K562 (cell line): ENCODE data around the gene FAM32A. TPM values are rescaled to one million over a fixed set of nuclear protein-coding genes. Genes with fewer than 3 reads are reported as not detected.

ENCODE experiments used
- CBX3 ChIP-seq, 2 experiments: IDR thresholded peaks; 1 replicate in 1 of 2; 2 replicates in 1 of 2; pipeline ENCODE4 v1.6.1; 2012; ENCODE audit warnings: inconsistent platforms in 2 of 2, low read length in 2 of 2, borderline replicate concordance in 1 of 2, control low read depth in 1 of 2
- HDAC3 ChIP-seq: fragments of 450-650 bp; IDR thresholded peaks from 2 replicates; pipeline ENCODE4 v1.6.1; 2018; ENCODE audit warnings: borderline replicate concordance, mild to moderate bottlenecking, moderate library complexity; ENCODE audit not compliant: partially characterized antibody
- PHF8 ChIP-seq: fragments of 200-600 bp; sonication (generic); IDR thresholded peaks from 2 replicates; pipeline ENCODE4 v1.6.1; 2012; ENCODE audit warnings: mixed run types, mild to moderate bottlenecking, inconsistent platforms, low read length, moderate library complexity, borderline replicate concordance
- SP2 ChIP-seq: IDR thresholded peaks from 2 replicates; pipeline ENCODE4 v1.6.1; 2011; ENCODE audit warnings: mild to moderate bottlenecking, low read depth, low read length, moderate library complexity; ENCODE audit not compliant: poor library complexity, severe bottlenecking; ENCODE audit errors: extremely low read depth
- STAT5B ChIP-seq: fragments of 250-450 bp; sonication (Bioruptor Pico); IDR thresholded peaks from 2 replicates; pipeline ENCODE4 v1.8.0; 2021; ENCODE audit warnings: mild to moderate bottlenecking, inconsistent platforms
- YY1 ChIP-seq, 3 experiments: IDR thresholded peaks; 2 replicates each; pipeline ENCODE4 v1.6.1; 2011; ENCODE audit warnings: low read length in 2 of 3, mild to moderate bottlenecking in 2 of 3, moderate library complexity in 2 of 3, borderline replicate concordance in 1 of 3, control low read depth in 1 of 3, low read depth in 1 of 3; ENCODE audit not compliant: insufficient read depth in 3 of 3, insufficient replicate concordance in 2 of 3, control insufficient read depth in 1 of 3, insufficient read length in 1 of 3; ENCODE audit errors: extremely low read depth in 1 of 3
- ZKSCAN3 ChIP-seq: fragments of 250-450 bp; sonication (Bioruptor Pico); IDR thresholded peaks from 2 replicates; pipeline ENCODE4 v1.4.0; 2020
- ZNF311 ChIP-seq: fragments of 250-450 bp; sonication (Bioruptor Pico); IDR thresholded peaks from 2 replicates; pipeline ENCODE4 v1.4.0; 2020; ENCODE audit warnings: mild to moderate bottlenecking, moderate library complexity
- polyA plus RNA-seq, 8 experiments: library from polyadenylated mRNA; depleted of rRNA in 4 of 8; stranded (reverse) in 5 of 8; unstranded in 3 of 8; fragments of >200 nt; fragmentation: Nextera tagmentation in 2 of 8; fragmentation: Illumina TruSeq in 1 of 8; extraction: Ambion mirVana in 2 of 8; extraction: Trizol in 1 of 8; gene quantifications; 2 replicates each; pipeline versions ENCODE4 v1.2.1 to v1.2.3, GENCODE V29; 2011 to 2014; ENCODE audit warnings: inconsistent platforms in 1 of 8, missing spikeins in 1 of 8
- total RNA-seq, 7 experiments: library from RNA; depleted of rRNA in 6 of 7; stranded (reverse); fragments of >200 nt in 6 of 7; fragmentation: Illumina TruSeq in 2 of 7; extraction: Trizol in 2 of 7; gene quantifications; 2 replicates each; pipeline versions ENCODE4 v1.2.1 to v1.2.3, GENCODE V29; 2011 to 2021; ENCODE audit warnings: low replicate concordance in 1 of 7
- TF ChIP-seq, protein P1 (sequence below): IDR thresholded peaks from 3 replicates; pipeline ENCODE4 v1.6.1; 2011; ENCODE audit warnings: borderline replicate concordance, mild to moderate bottlenecking, moderate library complexity; ENCODE audit not compliant: insufficient read length; ENCODE audit errors: extremely low read depth
- TF ChIP-seq, protein P2 (sequence below): fragments of 450-650 bp; IDR thresholded peaks from 2 replicates; pipeline ENCODE4 v1.7.1; 2018; ENCODE audit warnings: mild to moderate bottlenecking, low read depth; ENCODE audit not compliant: partially characterized antibody
- TF ChIP-seq, protein P3 (sequence below): fragments of 200-800 bp; sonication (Bioruptor generic); IDR thresholded peaks from 2 replicates; pipeline ENCODE4 v1.6.1; 2017; ENCODE audit warnings: missing genetic modification characterization, missing compliant biosample characterization
- TF ChIP-seq, protein P4 (sequence below): sonication (generic); formaldehyde crosslinking; IDR thresholded peaks from 2 replicates; pipeline ENCODE4 v1.8.0; 2023; ENCODE audit warnings: missing genetic modification reagents, mild to moderate bottlenecking, borderline replicate concordance

Gene FAM32A
- total and polyA plus RNA-seq, 9 of the 15 experiments (the other 6 are each of a cell fraction or from before 2014, with no cell fraction given): 30.7 to 96.7 (median 73.7) TPM

DNA sequence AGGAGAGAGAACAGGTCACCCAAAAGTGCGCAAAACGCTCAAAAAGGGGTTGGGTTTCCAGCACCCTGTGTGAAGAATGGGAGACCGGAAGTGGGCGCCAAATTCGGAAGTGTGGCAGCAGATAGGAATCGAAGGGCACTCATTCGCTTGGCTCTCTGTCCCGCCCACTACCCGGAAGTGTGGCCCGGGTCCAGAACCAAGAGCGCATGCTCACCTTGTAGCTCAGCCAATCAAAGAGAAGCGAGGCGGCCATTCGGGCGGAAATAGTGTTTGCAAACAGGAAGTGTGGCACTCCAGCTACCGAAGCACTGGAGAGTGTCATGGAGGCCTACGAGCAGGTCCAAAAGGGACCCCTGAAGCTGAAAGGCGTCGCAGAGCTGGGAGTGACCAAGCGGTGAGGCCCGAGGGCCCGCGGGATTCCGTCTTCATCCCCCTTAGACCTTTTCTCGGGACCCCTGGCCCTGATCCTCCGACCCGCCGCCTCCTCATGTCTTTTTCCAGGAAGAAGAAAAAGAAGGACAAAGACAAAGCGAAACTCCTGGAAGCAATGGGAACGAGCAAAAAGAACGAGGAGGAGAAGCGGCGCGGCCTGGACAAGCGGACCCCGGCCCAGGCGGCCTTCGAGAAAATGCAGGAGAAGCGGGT, at the start of gene FAM32A (continued):
- TF ChIP-seq, protein P1, sequence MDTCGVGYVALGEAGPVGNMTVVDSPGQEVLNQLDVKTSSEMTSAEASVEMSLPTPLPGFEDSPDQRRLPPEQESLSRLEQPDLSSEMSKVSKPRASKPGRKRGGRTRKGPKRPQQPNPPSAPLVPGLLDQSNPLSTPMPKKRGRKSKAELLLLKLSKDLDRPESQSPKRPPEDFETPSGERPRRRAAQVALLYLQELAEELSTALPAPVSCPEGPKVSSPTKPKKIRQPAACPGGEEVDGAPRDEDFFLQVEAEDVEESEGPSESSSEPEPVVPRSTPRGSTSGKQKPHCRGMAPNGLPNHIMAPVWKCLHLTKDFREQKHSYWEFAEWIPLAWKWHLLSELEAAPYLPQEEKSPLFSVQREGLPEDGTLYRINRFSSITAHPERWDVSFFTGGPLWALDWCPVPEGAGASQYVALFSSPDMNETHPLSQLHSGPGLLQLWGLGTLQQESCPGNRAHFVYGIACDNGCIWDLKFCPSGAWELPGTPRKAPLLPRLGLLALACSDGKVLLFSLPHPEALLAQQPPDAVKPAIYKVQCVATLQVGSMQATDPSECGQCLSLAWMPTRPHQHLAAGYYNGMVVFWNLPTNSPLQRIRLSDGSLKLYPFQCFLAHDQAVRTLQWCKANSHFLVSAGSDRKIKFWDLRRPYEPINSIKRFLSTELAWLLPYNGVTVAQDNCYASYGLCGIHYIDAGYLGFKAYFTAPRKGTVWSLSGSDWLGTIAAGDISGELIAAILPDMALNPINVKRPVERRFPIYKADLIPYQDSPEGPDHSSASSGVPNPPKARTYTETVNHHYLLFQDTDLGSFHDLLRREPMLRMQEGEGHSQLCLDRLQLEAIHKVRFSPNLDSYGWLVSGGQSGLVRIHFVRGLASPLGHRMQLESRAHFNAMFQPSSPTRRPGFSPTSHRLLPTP: no peak
- TF ChIP-seq YY1 (IDR thresholded peaks at IDR 0.05; ENCODE audit: borderline replicate concordance in 1 of 3, control insufficient read depth in 1 of 3, extremely low read depth in 1 of 3, insufficient read depth in 3 of 3, insufficient read length in 1 of 3, insufficient replicate concordance in 2 of 3, low read depth in 1 of 3, low read length in 2 of 3): peak; percentile 78 to 97 (median 94)
- no peak for TF ChIP-seq ZNF311 (CRISPR knock-in tag)
- TF ChIP-seq PHF8: peak; percentile 94
- no peak for TF ChIP-seq ZKSCAN3 (CRISPR knock-in tag)
- TF ChIP-seq, protein P2, sequence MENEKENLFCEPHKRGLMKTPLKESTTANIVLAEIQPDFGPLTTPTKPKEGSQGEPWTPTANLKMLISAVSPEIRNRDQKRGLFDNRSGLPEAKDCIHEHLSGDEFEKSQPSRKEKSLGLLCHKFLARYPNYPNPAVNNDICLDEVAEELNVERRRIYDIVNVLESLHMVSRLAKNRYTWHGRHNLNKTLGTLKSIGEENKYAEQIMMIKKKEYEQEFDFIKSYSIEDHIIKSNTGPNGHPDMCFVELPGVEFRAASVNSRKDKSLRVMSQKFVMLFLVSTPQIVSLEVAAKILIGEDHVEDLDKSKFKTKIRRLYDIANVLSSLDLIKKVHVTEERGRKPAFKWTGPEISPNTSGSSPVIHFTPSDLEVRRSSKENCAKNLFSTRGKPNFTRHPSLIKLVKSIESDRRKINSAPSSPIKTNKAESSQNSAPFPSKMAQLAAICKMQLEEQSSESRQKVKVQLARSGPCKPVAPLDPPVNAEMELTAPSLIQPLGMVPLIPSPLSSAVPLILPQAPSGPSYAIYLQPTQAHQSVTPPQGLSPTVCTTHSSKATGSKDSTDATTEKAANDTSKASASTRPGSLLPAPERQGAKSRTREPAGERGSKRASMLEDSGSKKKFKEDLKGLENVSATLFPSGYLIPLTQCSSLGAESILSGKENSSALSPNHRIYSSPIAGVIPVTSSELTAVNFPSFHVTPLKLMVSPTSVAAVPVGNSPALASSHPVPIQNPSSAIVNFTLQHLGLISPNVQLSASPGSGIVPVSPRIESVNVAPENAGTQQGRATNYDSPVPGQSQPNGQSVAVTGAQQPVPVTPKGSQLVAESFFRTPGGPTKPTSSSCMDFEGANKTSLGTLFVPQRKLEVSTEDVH: peak; percentile 97
- TF ChIP-seq, protein P3, sequence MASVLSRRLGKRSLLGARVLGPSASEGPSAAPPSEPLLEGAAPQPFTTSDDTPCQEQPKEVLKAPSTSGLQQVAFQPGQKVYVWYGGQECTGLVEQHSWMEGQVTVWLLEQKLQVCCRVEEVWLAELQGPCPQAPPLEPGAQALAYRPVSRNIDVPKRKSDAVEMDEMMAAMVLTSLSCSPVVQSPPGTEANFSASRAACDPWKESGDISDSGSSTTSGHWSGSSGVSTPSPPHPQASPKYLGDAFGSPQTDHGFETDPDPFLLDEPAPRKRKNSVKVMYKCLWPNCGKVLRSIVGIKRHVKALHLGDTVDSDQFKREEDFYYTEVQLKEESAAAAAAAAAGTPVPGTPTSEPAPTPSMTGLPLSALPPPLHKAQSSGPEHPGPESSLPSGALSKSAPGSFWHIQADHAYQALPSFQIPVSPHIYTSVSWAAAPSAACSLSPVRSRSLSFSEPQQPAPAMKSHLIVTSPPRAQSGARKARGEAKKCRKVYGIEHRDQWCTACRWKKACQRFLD (CRISPR knock-in tag): no peak
- TF ChIP-seq CBX3 (IDR thresholded peaks at IDR 0.05; ENCODE audit: borderline replicate concordance in 1 of 2, low read length in 2 of 2): peak in 1 of 2 experiments; percentile 56; a peak in 1 of 3 replicates
- TF ChIP-seq, protein P4, sequence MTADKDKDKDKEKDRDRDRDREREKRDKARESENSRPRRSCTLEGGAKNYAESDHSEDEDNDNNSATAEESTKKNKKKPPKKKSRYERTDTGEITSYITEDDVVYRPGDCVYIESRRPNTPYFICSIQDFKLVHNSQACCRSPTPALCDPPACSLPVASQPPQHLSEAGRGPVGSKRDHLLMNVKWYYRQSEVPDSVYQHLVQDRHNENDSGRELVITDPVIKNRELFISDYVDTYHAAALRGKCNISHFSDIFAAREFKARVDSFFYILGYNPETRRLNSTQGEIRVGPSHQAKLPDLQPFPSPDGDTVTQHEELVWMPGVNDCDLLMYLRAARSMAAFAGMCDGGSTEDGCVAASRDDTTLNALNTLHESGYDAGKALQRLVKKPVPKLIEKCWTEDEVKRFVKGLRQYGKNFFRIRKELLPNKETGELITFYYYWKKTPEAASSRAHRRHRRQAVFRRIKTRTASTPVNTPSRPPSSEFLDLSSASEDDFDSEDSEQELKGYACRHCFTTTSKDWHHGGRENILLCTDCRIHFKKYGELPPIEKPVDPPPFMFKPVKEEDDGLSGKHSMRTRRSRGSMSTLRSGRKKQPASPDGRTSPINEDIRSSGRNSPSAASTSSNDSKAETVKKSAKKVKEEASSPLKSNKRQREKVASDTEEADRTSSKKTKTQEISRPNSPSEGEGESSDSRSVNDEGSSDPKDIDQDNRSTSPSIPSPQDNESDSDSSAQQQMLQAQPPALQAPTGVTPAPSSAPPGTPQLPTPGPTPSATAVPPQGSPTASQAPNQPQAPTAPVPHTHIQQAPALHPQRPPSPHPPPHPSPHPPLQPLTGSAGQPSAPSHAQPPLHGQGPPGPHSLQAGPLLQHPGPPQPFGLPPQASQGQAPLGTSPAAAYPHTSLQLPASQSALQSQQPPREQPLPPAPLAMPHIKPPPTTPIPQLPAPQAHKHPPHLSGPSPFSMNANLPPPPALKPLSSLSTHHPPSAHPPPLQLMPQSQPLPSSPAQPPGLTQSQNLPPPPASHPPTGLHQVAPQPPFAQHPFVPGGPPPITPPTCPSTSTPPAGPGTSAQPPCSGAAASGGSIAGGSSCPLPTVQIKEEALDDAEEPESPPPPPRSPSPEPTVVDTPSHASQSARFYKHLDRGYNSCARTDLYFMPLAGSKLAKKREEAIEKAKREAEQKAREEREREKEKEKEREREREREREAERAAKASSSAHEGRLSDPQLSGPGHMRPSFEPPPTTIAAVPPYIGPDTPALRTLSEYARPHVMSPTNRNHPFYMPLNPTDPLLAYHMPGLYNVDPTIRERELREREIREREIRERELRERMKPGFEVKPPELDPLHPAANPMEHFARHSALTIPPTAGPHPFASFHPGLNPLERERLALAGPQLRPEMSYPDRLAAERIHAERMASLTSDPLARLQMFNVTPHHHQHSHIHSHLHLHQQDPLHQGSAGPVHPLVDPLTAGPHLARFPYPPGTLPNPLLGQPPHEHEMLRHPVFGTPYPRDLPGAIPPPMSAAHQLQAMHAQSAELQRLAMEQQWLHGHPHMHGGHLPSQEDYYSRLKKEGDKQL: no peak
- no peak for TF ChIP-seq HDAC3
- TF ChIP-seq SP2: peak; percentile 60
- no peak for TF ChIP-seq STAT5B (CRISPR knock-in tag)
